A549 (cell line): Measurements from ENCODE around the gene KIF24. TPM values are rescaled to one million over a fixed set of nuclear protein-coding genes. Genes with fewer than 3 reads are reported as not detected.

Source experiments
- ATAC-seq, 2 experiments: fragments of 200-7000 bp in 1 of 2; fragments of >200 bp in 1 of 2; cut with Nextera tagmentation in 1 of 2; cut with Tn5 transposase in 1 of 2; 3 replicates each; pipeline versions ENCODE4 v1.8.0 to v1.9.1; 2018 to 2020; ENCODE audit warnings: mild to moderate bottlenecking in 1 of 2, moderate library complexity in 1 of 2
- CTCF ChIA-PET: fragments of 300-600 bp; sonication (Branson Sonifier 250); formaldehyde crosslinking; extraction: SDS; loops from one replicate; lab custom pipeline; 2021; ENCODE audit warnings: antibody characterized with exemption, inconsistent platforms; lab: Yijun Ruan, JAX
- POLR2A ChIA-PET: fragments of 350-600 bp; formaldehyde crosslinking; extraction: SDS; loops from one replicate; lab custom pipeline; 2021; ENCODE audit warnings: antibody characterized with exemption, inconsistent platforms; lab: Yijun Ruan, JAX
- DNase-seq, 2 experiments: peaks; one replicate each; pipeline versions ENCODE4 v3.0.0 to v3.0.0-alpha.2; 2011 to 2016; ENCODE audit warnings: low read depth in 1 of 2, low spot score in 1 of 2
- FAIRE-seq: peaks from 2 replicates; lab custom pipeline; 2011; peaks lifted over from hg19 to GRCh38; lab: Jason Lieb, UNC
- H3K27ac ChIP-seq, 2 experiments: fragments of >200 bp; sonication (Bioruptor Twin); formaldehyde crosslinking; 3 replicates each; pipeline ENCODE4 v1.5.1; 2016 to 2017
- H3K4me1 ChIP-seq: fragments of >200 bp; sonication (Bioruptor Twin); formaldehyde crosslinking; 3 replicates; pipeline ENCODE4 v1.6.1; 2016
- H3K4me2 ChIP-seq: fragments of >200 bp; sonication (Bioruptor Twin); formaldehyde crosslinking; 3 replicates; pipeline ENCODE4 v1.6.1; 2016
- H3K4me3 ChIP-seq: fragments of >200 bp; sonication (Bioruptor Twin); formaldehyde crosslinking; 3 replicates; pipeline ENCODE4 v1.5.1; 2016
- H3K9me3 ChIP-seq: fragments of >200 bp; sonication (Bioruptor Twin); formaldehyde crosslinking; 3 replicates; pipeline ENCODE4 v1.6.1; 2016
- BHLHE40 ChIP-seq: IDR thresholded peaks from 2 replicates; pipeline ENCODE4 v1.6.1; 2012; ENCODE audit warnings: low read depth, low read length, inconsistent platforms
- E2F6 ChIP-seq: IDR thresholded peaks from 2 replicates; pipeline ENCODE4 v1.6.1; 2012; ENCODE audit warnings: low read depth, borderline replicate concordance
- EHMT2 ChIP-seq: fragments of 200-600 bp; sonication (generic); IDR thresholded peaks from 2 replicates; pipeline ENCODE4 v1.6.1; 2016; ENCODE audit warnings: antibody characterized with exemption, low read depth, mild to moderate bottlenecking, moderate library complexity
- ESRRA ChIP-seq: fragments of 150-350 bp; IDR thresholded peaks from 2 replicates; pipeline ENCODE4 v1.6.1; 2014; ENCODE audit warnings: mild to moderate bottlenecking, low read length, borderline replicate concordance
- FOSL2 ChIP-seq, 2 experiments: fragments of 450-650 bp in 1 of 2; fragments of >200 bp in 1 of 2; sonication (Bioruptor Twin) in 1 of 2; formaldehyde crosslinking; IDR thresholded peaks; 2 replicates each; pipeline versions ENCODE4 v1.5.0 to v1.6.1; 2016 to 2020; ENCODE audit warnings: mild to moderate bottlenecking in 1 of 2, moderate library complexity in 1 of 2
- HES2 ChIP-seq: fragments of >200 bp; sonication (Bioruptor Twin); formaldehyde crosslinking; IDR thresholded peaks from 2 replicates; pipeline ENCODE4 v1.6.1; 2016
- RAD21 ChIP-seq, 2 experiments: fragments of >200 bp in 1 of 2; sonication (Bioruptor Twin) in 1 of 2; formaldehyde crosslinking in 1 of 2; IDR thresholded peaks in 1 of 2; conservative IDR thresholded peaks in 1 of 2; 2 replicates in 1 of 2; 3 replicates in 1 of 2; pipeline ENCODE4 v1.6.1; 2012 to 2018; ENCODE audit warnings: inconsistent platforms in 1 of 2
- RCOR1 ChIP-seq: fragments of 150-350 bp; IDR thresholded peaks from 2 replicates; pipeline ENCODE4 v1.6.1; 2014; ENCODE audit warnings: antibody characterized with exemption, low read length, low read depth
- REST ChIP-seq: fragments of 200-600 bp; sonication (generic); IDR thresholded peaks from 2 replicates; pipeline ENCODE4 v1.6.1; 2016; ENCODE audit warnings: antibody characterized with exemption, mild to moderate bottlenecking, moderate library complexity
- RNF2 ChIP-seq: fragments of 200-600 bp; sonication (generic); IDR thresholded peaks from 2 replicates; pipeline ENCODE4 v1.6.1; 2016; ENCODE audit warnings: low read depth, mild to moderate bottlenecking, antibody characterized with exemption, moderate library complexity, borderline replicate concordance
- USF2 ChIP-seq: fragments of 450-650 bp; IDR thresholded peaks from 2 replicates; pipeline ENCODE4 v1.6.1; 2014; ENCODE audit warnings: antibody characterized with exemption
- WGBS: methylation state at CpG from one replicate; pipeline ENCODE4 v1.1.6; 2017; ENCODE audit errors: missing lambda C conversion rate; 5-methylcytosine and 5-hydroxymethylcytosine counted together
- polyA plus RNA-seq, 4 experiments: library from polyadenylated mRNA; depleted of rRNA in 3 of 4; stranded (reverse); fragments of >200 nt; fragmentation: RNase III in 1 of 4; extraction: RNeasy Plus Mini Kit Qiagen cat#74134 plus additional on column Dnase treatment in 1 of 4; gene quantifications; 2 replicates in 3 of 4; 3 replicates in 1 of 4; pipeline ENCODE4 v1.2.3, GENCODE V29; 2011 to 2017

The KIF24 gene
- polyA plus RNA-seq, 2 of the 4 experiments (the other 2 are of a cell fraction), result 3.2 to 4.4 TPM

GRCh38 chr9:34337403-34337802 lies 8.3 kb upstream of the KIF24 start:
- TF ChIP-seq FOSL2 (IDR thresholded peaks at IDR 0.05) (no peak), FOSL2 (CRISPR knock-in tag; IDR thresholded peaks at IDR 0.05) (no peak), RAD21 (conservative IDR thresholded peaks at IDR 0.05 in 1 of 2, IDR thresholded peaks at IDR 0.05 in 1 of 2) (peak; percentile 11 to 39; a peak in 2 of 5 replicates)
- peak in 1 of 2 experiments; percentile 16 for DNase-seq
- CTCF ChIA-PET, result interaction anchor here (1.3 to 23.6 kb wide), 4 partner anchors 10 to 212 kb away, joined by 3 to 417 read pairs (median 11); partner anchors contain the start of gene MYORG
- Histone ChIP-seq H3K27ac (no peak overlapping the region), H3K4me2 (no peak overlapping the region), H3K4me1 (peaks cover 4% of the 10 kb centered on the region; the same call in 2 of the 3 replicates), H3K9me3 (no peaks in the 10 kb centered on the region), H3K4me3 (no peak overlapping the region)
- WGBS, result 93% methylated on average over 2 of the region's 2 CpGs
- POLR2A ChIA-PET, result interaction anchor here (0.6 kb wide), 1 partner anchor 258 kb away, joined by 3 read pairs; no protein-coding TSS in a partner anchor
- ATAC-seq, result no peak
- FAIRE-seq, result no peak

- Histone ChIP-seq H3K4me2 (no peak overlapping the region), H3K9me3 (no peaks in the 10 kb centered on the region), H3K4me3 (no peak overlapping the region), H3K4me1 (peaks cover 14% of the 10 kb centered on the region; the same call in 2 of the 3 replicates), H3K27ac (no peak overlapping the region)
- CTCF ChIA-PET, result interaction anchor here (0.5 to 23.6 kb wide), 8 partner anchors 14 to 268 kb away, joined by 3 to 417 read pairs (median 12); partner anchors contain the start of gene MYORG
- 82% methylated on average over 4 of the region's 4 CpGs for WGBS
- FAIRE-seq, result no peak
- DNase-seq, result no peak
- POLR2A ChIA-PET, result interaction anchor here (0.6 kb wide), 2 partner anchors 16 to 298 kb away, joined by 3 to 5 read pairs; no protein-coding TSS in a partner anchor
- TF ChIP-seq EHMT2, result no peak
- TF ChIP-seq REST, result no peak
- no peak for TF ChIP-seq RAD21 (conservative IDR thresholded peaks at IDR 0.05 in 1 of 2, IDR thresholded peaks at IDR 0.05 in 1 of 2)
- TF ChIP-seq E2F6, result no peak
- TF ChIP-seq BHLHE40, result no peak
- ATAC-seq, result no peak
Observed at GRCh38 chr9:34335376-34335775, 6.3 kb upstream of the KIF24 start.

- no peak for TF ChIP-seq RCOR1
- TF ChIP-seq, all 56 proteins: peak for 0
- FAIRE-seq (no peak), ATAC-seq (no peak), DNase-seq (no peak)
- no peak overlapping the region for H3K27ac ChIP-seq
- ChIA-PET CTCF (interaction anchor here (0.5 to 23.6 kb wide), 12 partner anchors 7 to 268 kb away, joined by 3 to 417 read pairs (median 7); partner anchors contain the start of gene MYORG), POLR2A (interaction anchor here (0.6 to 1.2 kb wide), 2 partner anchors 42 to 298 kb away, joined by 3 to 5 read pairs; partner anchors contain the start of gene MYORG)
- H3K4me3 ChIP-seq, result no peak overlapping the region
- H3K9me3 ChIP-seq, result no peaks in the 10 kb centered on the region
- WGBS, result 97% methylated on average over 2 of the region's 2 CpGs
- no peak overlapping the region for H3K4me2 ChIP-seq
- H3K4me1 ChIP-seq, result peaks cover 14% of the 10 kb centered on the region; the same call in 2 of the 3 replicates
Observed at GRCh38 chr9:34334916-34335315, 5.8 kb upstream of the KIF24 start.

- no peak overlapping the region for H3K4me2 ChIP-seq
- ATAC-seq (no peak), DNase-seq (no peak), FAIRE-seq (no peak)
- no peak overlapping the region for H3K4me3 ChIP-seq
- no peaks in the 10 kb centered on the region for H3K9me3 ChIP-seq
- POLR2A ChIA-PET, result interaction anchor here (1.2 kb wide), 1 partner anchor 43 kb away, joined by 5 read pairs; the partner anchor contains the start of gene MYORG
- TF ChIP-seq RNF2 (no peak), E2F6 (no peak), USF2 (no peak), ESRRA (no peak), HES2 (no peak)
- H3K27ac ChIP-seq, result no peak overlapping the region
- H3K4me1 ChIP-seq, result peaks cover 14% of the 10 kb centered on the region; the same call in 2 of the 3 replicates
- WGBS, result 74% methylated on average over 1 of the region's 1 CpG
- CTCF ChIA-PET, result interaction anchor here (1.3 to 23.6 kb wide), 13 partner anchors 7 to 269 kb away, joined by 3 to 417 read pairs (median 10); partner anchors contain the start of gene MYORG
Observed at GRCh38 chr9:34334337-34334824, 5.3 kb upstream of the KIF24 start.
